GM12891 (cell line): ENCODE data around the gene TPP2.

Experiments
- POLR2A ChIP-seq: IDR thresholded peaks from 2 replicates; pipeline ENCODE4 v1.6.1; 2011; ENCODE audit warnings: low read depth, low read length, control low read depth
- POLR2AphosphoS5 ChIP-seq: IDR thresholded peaks from 2 replicates; pipeline ENCODE4 v1.6.1; 2011; ENCODE audit warnings: low read depth, low read length, control low read depth
- POU2F2 ChIP-seq: IDR thresholded peaks from 2 replicates; pipeline ENCODE4 v1.6.1; 2011; ENCODE audit warnings: low read depth, mild to moderate bottlenecking, control low read depth, low read length, moderate library complexity
- TAF1 ChIP-seq: IDR thresholded peaks from 2 replicates; pipeline ENCODE4 v1.6.1; 2011; ENCODE audit warnings: low read depth, low read length, control low read depth

DNA sequence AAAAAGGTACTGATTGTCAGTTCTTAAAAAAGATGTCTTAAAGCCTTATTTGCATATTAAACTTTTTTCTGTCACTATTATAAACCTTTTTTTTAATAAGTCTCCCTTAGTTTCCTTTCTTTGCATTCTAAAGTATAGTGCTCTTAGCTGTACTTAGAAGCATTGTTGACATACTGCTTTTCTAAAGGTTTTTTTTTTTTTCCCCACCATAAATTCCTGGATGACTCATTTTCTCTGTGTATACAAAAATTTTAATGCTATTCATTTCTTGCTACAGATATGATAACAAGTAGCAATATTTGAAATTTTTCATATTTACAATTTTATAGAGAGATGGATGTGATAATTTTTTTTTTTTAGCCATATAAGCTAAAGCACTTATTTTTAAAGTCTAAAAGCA lies 54.6 kb downstream of the TPP2 start:
- no peak for TF ChIP-seq POLR2AphosphoS5
- no peak for TF ChIP-seq POLR2A
- no peak for TF ChIP-seq TAF1
- TF ChIP-seq POU2F2 = no peak
